Eye (tissue), 1 donor: ENCODE data around the gene ILF2.
A peak's percentile ranks its signal among the peaks of the same experiment; 100 is the strongest.
"Not testable (repeated sequence)": the region's sequence is repeated elsewhere in the genome, so short reads cannot be mapped to it uniquely, and the experiment has no call there.

ENCODE experiments used
- DNase-seq: peaks from one replicate; pipeline ENCODE4 v3.0.0-alpha.2; 2015

ILF2 gene

DNA sequence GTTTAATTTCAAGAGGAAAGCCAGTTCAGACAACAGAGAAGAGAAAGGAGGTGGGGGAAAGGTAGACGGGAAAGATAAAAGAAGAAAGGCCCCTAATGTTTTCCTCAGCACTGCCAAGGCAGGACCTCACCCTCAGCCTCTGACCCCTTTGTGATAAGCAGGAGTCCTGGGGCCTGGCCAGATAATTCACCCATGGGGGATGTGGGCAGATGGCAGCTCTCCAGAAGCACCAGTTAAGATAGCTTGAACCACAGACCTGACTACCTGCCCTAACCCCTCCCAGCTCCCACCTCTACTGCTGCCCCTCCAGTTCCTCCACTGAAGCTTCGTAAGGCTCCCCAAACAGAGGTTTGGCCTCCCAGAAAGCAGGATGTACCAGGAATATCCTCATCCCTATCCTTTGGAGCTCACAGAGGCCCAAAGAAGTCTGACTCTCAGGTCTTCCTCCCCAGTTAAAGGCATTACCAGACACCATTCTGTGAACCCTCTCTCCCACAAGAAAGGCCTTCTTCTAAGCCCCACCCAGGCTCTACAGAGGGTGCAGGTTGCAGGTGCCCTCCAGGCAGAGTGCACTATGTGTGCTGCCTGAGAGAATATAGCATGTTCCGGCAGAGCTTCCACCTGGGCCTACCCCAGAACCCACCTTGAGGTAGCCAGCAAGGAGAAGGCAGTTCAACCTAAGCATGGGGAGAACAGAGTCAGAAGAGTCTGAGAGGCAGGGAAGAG is 21.5 kb downstream of the ILF2 start:
- DNase-seq = no peak

DNA sequence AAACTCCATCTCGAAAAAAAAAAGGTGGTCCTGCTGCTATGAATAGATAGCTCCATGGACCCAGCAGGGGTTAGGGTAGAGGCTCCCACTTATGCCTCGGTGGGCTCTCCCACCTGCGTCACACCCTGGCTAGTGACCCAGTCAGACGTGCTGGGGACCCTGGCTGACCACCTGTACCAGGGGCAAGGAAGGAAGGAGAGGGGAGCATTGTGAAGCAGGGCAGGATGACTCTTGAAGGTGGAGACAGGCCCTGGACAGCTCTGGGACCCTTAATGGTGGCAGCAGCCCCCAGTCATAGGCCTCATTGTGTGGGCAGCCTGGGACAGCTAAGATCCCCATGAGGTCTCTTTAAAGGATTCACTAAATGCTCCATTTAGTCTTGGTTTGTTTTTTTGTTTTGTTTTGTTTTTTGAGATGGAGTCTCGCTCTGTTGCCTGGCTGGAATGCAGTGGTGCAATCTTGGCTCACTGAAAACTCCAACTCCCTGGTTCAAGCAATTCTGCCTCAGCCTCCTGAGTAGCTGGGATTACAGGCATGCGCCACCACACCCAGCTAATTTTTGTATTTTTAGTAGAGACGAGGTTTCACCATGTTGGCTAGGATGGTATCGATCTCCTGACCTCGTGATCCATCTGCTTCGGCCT is 22.7 kb downstream of the ILF2 start:
- DNase-seq = no peak

DNA sequence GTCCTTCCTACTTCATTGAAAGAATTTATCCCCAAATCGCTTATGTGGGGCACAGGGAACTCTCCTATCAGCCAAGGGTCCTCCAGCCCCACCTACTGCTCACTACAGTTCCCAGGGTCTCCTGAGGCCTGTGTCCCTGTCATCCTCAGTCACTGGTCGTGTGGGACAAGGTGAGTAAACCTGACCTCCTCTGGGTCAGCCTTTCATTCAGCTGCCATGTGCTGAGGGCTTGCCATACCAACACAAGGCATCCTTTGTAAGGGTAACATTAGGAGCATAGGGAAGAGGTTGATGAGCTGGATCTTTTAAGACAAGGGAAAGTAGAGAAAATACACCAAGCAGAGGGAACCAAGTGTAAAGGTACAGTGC is 23.5 kb downstream of the ILF2 start:
- DNase-seq = no peak

DNA sequence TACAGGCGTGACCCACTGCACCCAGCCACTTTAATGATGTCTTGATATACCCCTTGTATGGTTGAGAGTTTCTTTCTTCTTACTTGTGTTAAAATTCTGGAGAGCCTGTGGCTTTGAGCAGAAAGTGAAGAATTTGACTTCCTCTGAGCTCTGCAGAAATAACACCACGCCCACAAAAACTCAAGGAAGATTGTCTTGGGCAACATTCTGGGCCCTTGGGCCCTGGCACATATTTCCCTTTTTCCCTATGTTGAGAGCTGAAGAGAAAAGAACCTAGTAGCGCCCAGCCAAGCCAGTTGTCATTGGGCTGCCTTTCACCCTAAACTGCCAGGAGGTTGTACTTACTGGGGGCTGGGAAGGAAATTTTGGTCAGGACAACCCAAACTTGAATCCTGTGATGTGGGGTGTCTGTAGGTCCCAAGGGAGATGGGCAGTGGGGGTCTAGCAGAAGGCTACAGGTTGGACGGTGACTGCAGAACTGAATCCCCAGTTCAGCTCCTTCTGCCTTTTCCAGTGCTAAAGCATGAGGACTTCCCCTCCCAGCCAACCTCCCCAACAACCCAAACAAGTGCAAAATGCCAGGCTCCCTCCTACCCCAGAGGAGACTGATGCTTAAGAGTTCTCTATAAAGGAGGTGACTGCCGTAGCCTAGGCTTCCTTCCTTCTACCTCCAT is 24.0 kb downstream of the ILF2 start:
- no peak for DNase-seq

DNA sequence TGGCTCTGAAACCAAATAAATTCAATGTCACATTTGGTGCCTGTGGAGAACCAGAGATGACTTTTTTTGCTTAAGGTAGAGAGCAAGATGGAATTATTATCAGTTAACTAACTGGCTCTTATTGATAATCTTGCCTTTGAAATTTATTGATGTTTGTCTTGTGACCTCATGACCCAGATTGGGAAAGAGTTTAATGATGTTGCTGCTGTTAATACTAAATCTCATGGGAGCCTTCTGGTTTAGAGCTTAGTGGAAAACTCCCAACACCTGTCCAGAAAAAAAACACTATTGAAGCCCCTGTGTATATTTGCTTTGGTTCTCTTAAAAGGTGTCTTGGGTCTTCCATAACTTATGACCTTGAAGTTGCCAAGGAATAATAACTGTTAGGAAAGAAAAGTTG is 27.0 kb downstream of the ILF2 start:
- DNase-seq = no peak

DNA sequence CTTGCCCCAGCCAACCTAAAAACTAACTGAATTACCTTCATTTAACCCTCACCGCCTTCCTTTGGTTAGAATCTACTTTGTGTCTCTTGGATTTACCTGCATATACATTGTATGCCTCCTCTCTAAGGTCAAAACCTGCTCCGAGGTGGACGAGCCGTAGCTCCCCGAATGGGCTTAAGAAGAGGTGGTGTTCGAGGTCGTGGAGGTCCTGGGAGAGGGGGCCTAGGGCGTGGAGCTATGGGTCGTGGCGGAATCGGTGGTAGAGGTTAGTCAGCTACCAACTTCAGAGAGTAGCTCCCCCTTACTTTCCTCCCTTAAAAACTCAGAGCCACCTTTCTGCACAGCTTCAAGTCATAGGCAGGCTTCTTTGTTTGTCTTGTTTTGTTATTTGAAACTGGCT is 27.7 kb downstream of the ILF2 start:
- no peak for DNase-seq

DNA sequence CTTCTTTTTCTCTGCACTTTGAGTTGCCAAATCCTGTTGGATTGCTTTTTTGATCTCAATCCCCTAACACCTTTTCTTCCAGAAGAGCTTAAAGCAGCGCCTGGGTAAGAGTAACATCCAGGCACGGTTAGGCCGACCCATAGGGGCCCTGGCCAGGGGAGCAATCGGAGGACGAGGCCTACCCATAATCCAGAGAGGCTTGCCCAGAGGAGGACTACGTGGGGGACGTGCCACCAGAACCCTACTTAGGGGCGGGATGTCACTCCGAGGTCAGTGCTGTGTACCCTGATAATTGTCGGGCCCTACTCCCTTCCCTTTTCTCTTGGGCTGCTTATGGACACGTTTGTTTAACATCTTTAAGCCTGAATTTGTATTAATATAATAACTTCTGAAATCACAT is 28.6 kb downstream of the ILF2 start:
- DNase-seq = no peak

DNA sequence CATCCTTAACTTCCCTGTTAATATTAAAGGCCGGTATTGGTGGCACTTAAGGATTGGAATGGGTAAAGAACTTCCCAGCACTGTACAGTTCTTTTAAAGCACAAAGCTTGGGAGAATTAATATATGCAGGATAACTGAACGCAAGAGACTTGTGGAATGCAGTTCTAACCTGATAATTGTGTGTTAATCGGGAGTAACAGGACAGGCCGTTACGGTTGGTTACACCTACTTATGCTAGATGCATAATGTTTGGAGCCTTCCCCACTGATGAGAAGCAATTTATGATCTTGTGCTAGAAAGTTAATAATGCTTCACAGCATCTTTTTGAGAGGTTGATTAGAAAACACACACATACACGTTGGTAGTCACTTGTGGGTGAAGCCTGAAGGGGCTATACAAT is 29.9 kb downstream of the ILF2 start:
- DNase-seq = no peak

DNA sequence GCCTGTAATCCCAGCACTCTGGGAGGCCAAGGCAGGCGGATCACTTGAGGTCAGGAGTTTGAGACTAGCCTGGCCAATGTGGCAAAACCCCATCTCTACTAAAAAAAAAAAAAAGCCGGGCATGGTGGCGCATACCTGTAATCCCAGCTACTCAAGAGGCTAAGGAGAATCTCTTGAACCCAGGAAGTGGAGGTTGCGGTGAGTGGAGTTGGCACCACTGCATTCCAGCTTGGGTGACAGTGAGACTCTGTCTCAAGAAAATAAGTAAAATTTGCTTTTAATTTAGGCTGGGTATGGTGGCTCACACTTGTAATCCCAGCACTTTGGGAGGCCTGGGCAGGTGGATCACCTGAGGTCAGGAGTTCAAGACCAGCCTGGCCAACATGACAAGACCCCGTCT is 30.6 kb downstream of the ILF2 start:
- not testable (repeated sequence) for DNase-seq

DNA sequence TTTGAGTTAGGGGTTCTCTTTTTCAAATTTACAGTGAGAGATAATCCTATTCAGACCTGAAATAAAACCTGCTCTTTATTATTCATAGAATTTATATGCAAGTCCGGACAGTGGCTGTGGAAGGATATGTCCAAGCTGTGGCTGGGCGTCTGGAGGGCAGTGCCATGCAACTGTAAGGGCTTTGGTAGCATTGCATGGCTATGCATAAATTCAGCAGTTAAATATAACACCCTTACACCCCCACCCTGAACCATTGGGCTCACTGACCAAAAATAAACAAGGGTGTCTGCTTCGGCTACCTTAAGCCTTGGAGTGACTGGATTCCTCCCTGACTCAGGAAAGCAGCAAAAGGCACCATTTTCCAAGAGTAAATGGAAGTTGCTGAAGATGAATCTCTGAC is 31.5 kb downstream of the ILF2 start:
- DNase-seq = no peak

DNA sequence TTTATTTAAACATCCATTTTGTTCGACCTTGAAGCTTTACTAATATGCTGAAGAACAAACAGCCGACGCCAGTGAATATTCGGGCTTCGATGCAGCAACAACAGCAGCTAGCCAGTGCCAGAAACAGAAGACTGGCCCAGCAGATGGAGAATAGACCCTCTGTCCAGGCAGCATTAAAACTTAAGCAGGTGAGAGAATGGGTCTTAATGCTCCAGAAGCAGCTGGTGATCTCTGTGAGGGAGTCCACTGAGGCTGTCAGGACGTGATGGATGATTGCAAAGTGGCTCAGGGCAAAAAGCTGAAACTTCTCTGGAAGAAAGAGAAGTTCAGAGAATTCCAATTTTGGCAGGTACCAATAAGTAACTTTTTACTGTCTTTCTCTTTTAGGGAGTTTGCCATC is 32.5 kb downstream of the ILF2 start:
- no peak for DNase-seq

DNA sequence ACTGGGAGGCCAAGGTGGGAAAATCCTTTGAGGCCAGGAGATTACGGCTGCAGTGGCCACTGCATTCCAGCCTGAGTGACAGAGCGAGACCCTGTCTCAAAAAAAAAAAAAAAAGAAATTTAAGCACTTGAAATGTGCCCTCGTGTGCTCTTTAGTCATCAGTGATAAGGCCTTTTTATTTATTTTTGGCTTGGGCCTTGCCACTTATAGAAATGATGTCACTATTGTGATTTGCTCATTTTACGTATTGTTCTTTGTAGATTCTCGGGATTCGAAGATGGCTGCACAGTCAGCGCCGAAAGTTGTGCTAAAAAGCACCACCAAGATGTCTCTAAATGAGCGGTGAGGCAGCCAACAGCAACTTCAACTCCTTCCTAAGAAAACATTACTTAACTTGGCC is 34.5 kb downstream of the ILF2 start:
- no peak for DNase-seq

DNA sequence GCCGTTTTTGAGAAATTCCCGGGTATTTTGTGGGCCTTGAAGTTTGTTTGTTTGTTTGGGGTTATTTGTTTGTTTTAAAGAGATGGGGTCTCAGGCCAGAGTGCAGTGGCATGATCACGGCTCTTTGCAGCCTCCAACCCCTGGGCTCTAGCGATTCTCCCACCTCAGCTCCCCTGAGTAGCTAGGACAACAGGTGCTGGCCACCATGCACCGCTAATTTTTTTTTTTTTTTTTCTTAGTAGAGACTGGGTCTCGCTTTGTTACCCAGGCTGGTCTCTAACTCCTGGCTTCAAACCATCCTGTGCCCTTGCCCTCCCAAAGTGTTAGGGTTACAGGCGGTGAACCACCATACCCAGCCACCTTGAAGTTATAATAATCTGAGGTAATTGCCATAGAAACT is 34.9 kb downstream of the ILF2 start:
- no peak for DNase-seq

DNA sequence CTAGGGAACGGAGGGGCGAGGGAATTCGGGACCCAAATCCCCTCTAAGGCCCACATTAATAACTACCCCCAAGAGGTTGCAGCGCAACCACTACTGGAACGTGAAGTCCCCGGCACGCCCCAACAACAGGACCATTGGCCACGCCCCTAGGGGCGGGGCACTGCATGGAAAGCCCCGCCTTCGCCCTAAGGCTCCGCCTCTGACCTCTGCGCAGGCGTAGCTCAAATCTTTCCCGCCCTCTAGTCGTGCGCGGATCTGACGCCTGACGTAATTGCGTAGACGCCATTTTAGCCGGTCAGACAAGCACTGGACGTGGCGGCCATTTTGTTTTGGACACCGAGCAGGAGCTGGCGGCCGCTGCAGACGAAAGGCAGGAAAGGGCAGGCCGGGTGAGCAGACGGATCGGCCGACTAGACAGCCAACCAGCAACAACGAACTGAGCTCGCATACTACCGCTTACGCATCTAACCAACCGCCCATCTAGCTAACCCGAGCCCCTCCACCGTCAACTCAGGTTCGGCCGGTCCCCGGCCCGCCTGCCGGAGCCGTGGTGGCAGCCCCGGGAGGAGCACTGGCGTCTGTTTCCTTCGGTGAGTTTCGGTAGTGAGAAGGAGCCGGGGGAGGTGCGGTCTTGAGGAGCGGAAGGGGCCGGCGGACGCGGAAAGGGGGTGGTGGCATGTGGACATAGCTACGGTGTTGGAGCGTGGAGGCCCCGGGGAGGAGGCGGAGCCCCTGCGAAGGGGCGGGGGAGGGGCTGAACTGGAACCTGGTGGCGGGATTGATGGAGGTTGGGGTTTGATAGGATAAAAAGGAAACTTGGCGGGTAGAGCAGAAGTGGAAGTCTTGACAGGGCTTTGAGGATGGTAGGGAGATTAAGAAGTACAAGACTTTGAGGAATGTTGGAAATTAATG is 36.8 kb downstream of the ILF2 start, which contains the start of gene CHTOP:
Gene CHTOP, plus strand, starts transcription at position 313 of the 912 bp plus-strand sequence. CDS start 2,523 bp downstream, outside the sequence.
- DNase-seq = peak; percentile 99

DNA sequence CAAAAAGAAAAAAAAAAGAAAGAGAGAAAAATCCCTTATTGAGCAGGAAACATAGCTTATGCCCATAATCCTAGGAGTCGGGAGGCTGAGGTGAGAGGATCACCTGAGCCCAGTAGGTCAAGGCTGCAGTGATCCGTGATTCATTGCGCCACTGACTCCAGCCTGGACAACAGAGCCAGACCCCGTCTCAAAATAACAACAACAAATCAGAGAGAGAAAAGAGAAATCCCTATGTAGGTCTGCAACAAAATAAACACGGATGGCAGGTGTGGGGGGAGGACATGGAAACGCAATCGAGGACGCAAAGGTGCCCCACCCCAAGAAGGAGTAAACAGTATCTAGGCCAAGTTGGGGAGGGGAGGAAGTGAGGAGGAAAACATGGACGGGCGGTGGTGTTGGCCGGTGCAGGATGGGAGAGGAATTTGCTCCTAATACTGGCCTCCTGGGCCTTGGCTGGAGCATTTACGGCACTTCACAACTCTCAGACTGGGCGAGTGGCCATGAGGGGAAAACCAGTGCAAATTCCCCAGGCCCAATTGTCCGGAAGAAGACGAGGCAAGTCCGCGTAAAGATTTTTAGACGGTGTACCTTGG is 37.5 kb downstream of the ILF2 start:
- no peak for DNase-seq

DNA sequence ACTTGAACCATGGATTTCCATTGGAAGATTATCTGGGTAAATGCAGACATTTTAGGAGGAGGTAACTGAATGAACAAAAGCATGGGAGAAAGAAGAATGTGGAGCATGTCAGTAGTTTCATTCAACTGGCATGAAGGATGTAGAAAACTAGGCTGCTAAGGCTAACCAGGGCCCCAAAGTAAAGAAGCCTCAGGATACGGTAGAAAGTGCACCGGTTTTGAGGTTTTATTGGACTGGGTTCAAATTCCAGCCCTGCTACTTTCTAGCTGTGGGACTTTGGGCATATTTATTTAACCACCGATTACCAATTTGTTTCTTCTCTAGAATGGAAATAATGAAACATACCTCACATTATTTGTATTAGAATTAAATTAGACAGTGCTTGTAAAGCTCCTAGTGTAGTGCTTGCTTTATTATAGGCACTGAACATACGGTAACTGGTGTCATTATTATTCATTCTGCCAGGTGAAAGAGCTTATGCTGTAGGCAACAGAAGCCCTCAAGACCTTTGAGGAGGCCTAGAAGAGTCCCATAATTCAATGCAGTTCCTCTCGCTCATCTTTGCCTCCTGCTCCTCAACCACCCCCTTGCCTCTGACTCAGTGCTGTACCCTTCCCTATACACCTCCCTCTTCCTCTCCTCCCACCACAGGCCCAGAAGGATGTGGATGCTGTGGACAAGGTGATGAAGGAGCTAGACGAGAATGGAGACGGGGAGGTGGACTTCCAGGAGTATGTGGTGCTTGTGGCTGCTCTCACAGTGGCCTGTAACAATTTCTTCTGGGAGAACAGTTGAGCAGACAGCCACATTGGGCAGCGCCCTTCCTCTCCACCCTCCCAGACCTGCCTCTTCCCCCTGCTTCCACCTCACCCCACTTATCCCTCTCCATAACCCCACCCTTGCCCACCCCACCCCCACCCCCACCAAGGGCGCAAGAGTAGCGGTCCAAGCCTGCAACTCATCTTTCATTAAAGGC is 39.5 kb downstream of the ILF2 start:
- no peak for DNase-seq

DNA sequence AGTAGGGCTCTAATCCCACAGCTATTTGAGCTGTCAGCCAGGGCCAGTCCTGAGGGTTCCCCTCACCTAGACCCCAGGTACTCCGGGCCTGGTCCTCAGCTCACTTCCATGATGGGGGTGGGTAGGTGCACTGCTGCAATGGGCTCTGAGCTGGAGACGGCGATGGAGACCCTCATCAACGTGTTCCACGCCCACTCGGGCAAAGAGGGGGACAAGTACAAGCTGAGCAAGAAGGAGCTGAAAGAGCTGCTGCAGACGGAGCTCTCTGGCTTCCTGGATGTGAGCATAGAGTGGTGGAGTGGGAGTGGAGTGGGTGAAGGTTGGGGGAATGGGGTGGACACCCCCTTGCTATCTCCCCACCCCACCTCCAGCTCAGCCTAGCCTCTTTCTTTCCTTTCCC is 40.4 kb downstream of the ILF2 start:
- no peak for DNase-seq

DNA sequence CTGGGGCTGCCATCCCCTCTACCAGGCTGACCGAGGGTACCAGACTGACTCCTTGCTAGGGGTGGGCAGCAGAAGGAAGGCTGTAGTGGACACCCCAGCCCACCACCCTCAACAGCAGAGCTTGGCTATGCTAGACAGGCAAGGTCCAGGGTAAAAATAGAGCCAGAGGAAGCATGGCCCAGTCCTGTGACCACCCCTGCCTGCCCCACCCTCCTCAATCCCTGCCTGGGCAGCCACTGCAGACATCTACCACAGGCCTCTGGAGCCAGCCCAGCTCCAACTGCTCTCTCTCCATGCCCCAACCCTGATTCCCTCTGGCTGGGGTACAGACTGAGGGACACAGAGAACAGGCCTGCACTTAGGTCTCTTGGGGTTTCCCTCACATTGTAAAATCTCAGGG is 40.8 kb downstream of the ILF2 start:
- DNase-seq = no peak

DNA sequence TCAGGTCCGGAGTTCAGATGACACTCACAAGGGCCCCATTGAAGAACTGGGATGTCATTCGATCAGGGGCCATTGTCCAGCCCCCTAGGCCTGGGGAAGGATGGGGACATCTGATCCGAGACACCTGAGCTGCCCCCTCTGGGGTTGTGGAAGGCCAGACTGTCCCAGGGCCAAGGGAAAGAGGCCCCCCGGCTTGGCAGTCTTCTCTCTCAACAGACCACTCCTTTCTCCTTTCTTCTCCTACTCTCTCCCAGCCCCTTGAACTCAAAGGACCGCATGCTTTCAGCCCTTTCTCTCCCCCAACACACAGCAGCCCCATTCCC is 41.5 kb downstream of the ILF2 start:
- DNase-seq = no peak

DNA sequence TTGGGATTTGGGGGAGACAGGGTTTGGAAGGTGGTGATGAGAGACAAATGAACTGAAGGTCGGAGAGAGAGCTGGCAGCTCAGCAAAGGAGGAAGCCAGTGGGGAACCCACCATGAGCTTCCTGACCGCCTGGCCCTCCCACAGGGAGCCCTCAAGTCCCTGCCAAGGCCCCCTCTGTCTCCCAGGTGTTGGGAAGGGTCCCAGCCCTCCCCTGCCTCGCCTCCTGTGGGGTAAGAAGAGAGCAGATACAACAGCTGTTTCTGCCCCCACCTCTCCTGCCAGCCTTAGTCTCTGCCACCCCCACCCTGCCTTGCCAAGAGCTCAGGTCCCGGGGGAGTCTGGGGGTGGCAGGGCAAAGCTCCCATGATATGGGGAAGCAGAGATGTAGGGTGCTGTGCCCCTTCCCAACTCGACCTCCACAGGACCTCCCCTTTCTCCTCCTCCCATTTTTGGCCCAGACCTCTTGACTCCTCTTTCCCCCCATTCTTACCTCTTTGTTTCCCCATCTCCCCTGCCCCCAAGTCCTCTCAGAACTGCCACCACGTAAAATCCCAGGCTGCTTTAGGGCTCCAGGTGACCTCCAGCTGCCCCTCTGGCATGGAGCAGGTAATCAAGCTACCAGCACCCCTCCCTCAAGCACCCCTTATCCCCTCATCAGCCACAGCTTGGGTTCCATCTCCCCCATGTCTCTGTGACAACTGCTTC is 42.0 kb downstream of the ILF2 start:
- DNase-seq = no peak
